Parathyroid adenoma (tissue), 2 donors: ENCODE measurements around the gene PLCB1.

Source experiments
- H2AFZ ChIP-seq: fragments of 300-600 bp; sonication (generic); one replicate; pipeline ENCODE4 v1.7.0; 2017; ENCODE audit warnings: antibody characterized with exemption, mild to moderate bottlenecking
- H3K27ac ChIP-seq: fragments of 300-600 bp; sonication (generic); one replicate; pipeline ENCODE4 v1.7.0; 2017
- H3K27me3 ChIP-seq: fragments of 300-600 bp; sonication (generic); one replicate; pipeline ENCODE4 v1.7.0; 2017; ENCODE audit warnings: low read length; ENCODE audit not compliant: control insufficient read depth, insufficient read depth
- H3K36me3 ChIP-seq: fragments of 300-600 bp; sonication (generic); one replicate; pipeline ENCODE4 v1.7.0; 2017; ENCODE audit warnings: low read length; ENCODE audit not compliant: control insufficient read depth, insufficient read depth
- H3K4me1 ChIP-seq: fragments of 300-600 bp; sonication (generic); one replicate; pipeline ENCODE4 v1.7.0; 2017; ENCODE audit warnings: control low read depth
- H3K4me2 ChIP-seq: fragments of 300-600 bp; sonication (generic); one replicate; pipeline ENCODE4 v1.7.0; 2017; ENCODE audit warnings: low read length
- H3K4me3 ChIP-seq: fragments of 300-600 bp; sonication (generic); one replicate; pipeline ENCODE4 v1.7.0; 2017; ENCODE audit warnings: low read depth, low read length
- H3K79me2 ChIP-seq: fragments of 300-600 bp; sonication (generic); one replicate; pipeline ENCODE4 v1.7.0; 2017; ENCODE audit warnings: control low read depth
- H3K9ac ChIP-seq: fragments of 300-600 bp; sonication (generic); one replicate; pipeline ENCODE4 v1.7.0; 2017; ENCODE audit warnings: mild to moderate bottlenecking
- H3K9me3 ChIP-seq: fragments of 300-600 bp; sonication (generic); one replicate; pipeline ENCODE4 v1.7.0; 2017; ENCODE audit warnings: low read length; ENCODE audit not compliant: control insufficient read depth
- TF ChIP-seq, protein P1 (sequence below): fragments of 300-600 bp; sonication (generic); IDR thresholded peaks from one replicate; pipeline ENCODE4 v1.7.0; 2017; ENCODE audit warnings: antibody characterized with exemption, mild to moderate bottlenecking
- donor health status: primary hyperparathyroidism.

Gene PLCB1

DNA sequence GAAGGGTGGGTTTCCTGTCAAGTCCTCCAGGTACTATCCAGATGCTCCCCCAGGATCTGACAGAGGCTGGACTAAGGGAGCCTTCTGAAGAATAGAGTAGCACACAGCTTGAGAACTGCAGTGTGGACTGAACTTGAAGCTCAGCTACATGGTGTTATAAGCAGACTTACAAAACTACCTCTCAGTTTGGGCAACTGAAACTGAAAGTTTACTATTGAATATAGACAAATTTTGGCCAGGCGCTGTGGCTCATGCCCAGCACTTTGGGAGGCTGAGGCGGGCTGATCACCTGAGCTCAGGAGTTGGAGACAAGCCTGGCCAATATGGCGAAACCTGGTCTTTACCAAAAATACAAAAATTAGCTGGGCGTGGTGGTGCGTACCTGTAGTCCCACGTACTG lies 348.5 kb downstream of the PLCB1 start:
- Histone ChIP-seq H3K79me2 (peaks cover 18% of the 10 kb centered on the region), H3K27ac (no peak overlapping the region), H3K4me3 (no peak overlapping the region), H3K9ac (no peak overlapping the region), H3K4me1 (no peaks in the 10 kb centered on the region), H3K36me3 (no peaks in the 10 kb centered on the region), H3K9me3 (no peaks in the 10 kb centered on the region), H2AFZ (no peak overlapping the region), H3K27me3 (no peaks in the 10 kb centered on the region), H3K4me2 (no peak overlapping the region)
- TF ChIP-seq, protein P1, sequence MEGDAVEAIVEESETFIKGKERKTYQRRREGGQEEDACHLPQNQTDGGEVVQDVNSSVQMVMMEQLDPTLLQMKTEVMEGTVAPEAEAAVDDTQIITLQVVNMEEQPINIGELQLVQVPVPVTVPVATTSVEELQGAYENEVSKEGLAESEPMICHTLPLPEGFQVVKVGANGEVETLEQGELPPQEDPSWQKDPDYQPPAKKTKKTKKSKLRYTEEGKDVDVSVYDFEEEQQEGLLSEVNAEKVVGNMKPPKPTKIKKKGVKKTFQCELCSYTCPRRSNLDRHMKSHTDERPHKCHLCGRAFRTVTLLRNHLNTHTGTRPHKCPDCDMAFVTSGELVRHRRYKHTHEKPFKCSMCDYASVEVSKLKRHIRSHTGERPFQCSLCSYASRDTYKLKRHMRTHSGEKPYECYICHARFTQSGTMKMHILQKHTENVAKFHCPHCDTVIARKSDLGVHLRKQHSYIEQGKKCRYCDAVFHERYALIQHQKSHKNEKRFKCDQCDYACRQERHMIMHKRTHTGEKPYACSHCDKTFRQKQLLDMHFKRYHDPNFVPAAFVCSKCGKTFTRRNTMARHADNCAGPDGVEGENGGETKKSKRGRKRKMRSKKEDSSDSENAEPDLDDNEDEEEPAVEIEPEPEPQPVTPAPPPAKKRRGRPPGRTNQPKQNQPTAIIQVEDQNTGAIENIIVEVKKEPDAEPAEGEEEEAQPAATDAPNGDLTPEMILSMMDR = no peak

DNA sequence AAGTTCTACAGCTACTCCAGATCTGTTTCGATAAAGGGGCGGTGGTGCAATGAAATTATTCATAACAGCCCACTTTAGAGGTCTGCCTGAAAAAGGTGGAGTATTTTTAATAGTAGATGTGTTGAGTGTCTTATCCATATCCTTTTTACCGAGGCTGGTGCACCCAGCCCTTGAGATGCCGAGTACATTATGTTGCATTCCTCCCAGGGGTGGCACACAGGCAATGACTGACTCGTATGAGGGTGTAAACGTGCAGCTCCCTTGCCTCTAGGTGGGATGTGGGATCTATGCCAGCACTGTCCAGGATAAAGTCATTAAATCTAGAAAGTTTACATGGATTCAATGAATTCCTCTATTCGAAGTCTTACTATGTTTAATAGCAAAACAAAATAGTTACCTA lies 355.6 kb downstream of the PLCB1 start:
- Histone ChIP-seq H3K79me2 (peaks cover 6% of the 10 kb centered on the region), H2AFZ (no peak overlapping the region), H3K27me3 (no peaks in the 10 kb centered on the region), H3K4me1 (no peaks in the 10 kb centered on the region), H3K9ac (no peak overlapping the region), H3K27ac (no peak overlapping the region), H3K4me2 (no peak overlapping the region), H3K4me3 (no peak overlapping the region), H3K36me3 (no peaks in the 10 kb centered on the region), H3K9me3 (no peaks in the 10 kb centered on the region)
- TF ChIP-seq, protein P1 = no peak

DNA sequence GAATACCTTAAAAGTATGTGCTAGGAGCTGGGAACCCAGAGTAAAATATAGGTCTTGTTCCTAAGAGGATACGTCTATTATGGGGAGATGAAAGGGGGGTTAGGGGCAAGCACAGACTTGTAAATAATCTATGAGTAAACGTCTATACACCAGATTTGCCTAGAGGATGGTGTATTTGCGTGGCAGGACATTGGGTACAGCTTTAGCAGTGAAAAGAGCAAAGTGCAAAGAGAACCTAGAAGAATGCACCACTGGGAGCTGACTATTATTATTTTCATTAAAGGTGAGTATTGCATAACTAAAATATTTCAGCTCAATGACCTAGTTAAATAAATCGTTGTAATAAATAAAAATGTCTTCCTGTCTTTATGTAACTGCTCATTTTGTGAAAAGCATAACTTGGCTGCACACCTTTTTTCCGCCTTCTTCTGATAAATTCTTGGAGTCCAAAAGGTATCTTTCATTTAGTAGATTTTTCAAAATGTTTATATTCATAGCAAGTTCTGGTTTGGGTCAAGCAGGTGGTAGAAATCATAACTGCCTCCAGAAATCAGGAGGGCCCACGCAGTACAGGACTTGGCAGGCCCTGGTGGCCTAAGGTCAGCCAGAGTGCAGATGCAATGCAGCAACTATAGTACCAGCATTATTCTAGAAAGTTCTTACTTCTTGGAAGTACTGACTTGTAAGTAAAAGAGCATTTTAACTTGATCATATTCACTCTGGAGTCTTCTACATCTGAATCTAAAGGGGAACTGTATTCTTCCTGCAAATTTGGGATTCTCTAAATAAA lies 357.2 kb downstream of the PLCB1 start:
- Histone ChIP-seq H3K4me3 (no peak overlapping the region), H3K36me3 (no peaks in the 10 kb centered on the region), H3K79me2 (peaks cover 5% of the 10 kb centered on the region), H3K4me2 (no peak overlapping the region), H3K4me1 (no peaks in the 10 kb centered on the region), H3K27me3 (no peaks in the 10 kb centered on the region), H3K27ac (no peak overlapping the region), H3K9me3 (no peaks in the 10 kb centered on the region), H2AFZ (no peak overlapping the region), H3K9ac (no peak overlapping the region)
- TF ChIP-seq, protein P1 = no peak

DNA sequence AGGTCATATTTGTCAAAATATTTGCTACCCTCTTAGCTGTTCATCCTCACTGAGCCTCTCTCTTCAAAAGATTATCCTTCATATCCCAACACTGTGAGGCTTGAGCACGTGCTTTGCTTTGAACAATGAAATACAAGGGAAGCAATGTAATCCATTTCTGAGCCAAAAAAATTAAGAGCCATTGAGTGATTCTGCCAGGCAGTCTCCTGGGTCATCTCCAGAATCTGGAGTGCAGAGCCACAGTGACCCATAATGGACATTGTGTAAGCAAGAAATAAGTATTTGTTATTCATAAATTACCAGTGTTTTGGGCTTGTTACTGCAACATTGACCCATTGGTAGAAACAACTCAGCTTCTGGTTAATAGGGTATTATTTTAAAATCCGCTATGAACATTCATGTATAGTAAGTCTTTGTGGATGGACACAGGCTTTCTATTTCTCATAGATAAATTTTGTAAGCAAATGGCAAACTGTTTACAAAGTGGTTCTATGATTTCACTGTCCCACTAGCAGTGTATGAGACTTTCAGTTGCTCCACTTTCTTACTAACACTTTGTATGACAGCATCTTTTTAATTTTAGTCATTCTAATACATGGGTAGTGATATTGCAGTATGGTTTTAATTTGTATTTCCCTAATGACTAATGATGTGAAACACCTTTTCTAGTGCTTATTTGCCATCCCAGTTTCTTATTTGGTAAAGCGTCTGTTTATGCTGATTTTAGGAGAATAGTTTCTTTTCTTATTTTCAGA lies 358.2 kb downstream of the PLCB1 start:
- Histone ChIP-seq H3K4me3 (no peak overlapping the region), H3K4me2 (no peak overlapping the region), H3K9ac (no peak overlapping the region), H3K36me3 (no peaks in the 10 kb centered on the region), H2AFZ (no peak overlapping the region), H3K9me3 (no peaks in the 10 kb centered on the region), H3K27ac (no peak overlapping the region), H3K79me2 (peaks cover 5% of the 10 kb centered on the region), H3K4me1 (no peaks in the 10 kb centered on the region), H3K27me3 (no peaks in the 10 kb centered on the region)
- TF ChIP-seq, protein P1 = no peak
